Activated CD8-positive, alpha-beta T cell treated with anti-CD3 and anti-CD28 coated beads for 36 hours (primary cell): ENCODE data around the gene MRPL28. TPM values are rescaled to one million over a fixed set of nuclear protein-coding genes. Genes with fewer than 3 reads are reported as not detected.

ENCODE experiments used
- ATAC-seq: fragments of 200-7000 bp; cut with Tn5 transposase; one replicate; pipeline ENCODE4 v1.10.0; 2021; ENCODE audit warnings: mild to moderate bottlenecking, moderate library complexity
- CTCF ChIA-PET: fragments of 350-600 bp; sonication (Branson Sonifier 250); formaldehyde crosslinking; loops from one replicate; lab custom pipeline; 2021; ENCODE audit warnings: antibody characterized with exemption; lab: Charles Lee
- POLR2A ChIA-PET: fragments of 350-600 bp; sonication (Branson Sonifier 250); formaldehyde crosslinking; loops from one replicate; lab custom pipeline; 2021; ENCODE audit warnings: antibody characterized with exemption; lab: Charles Lee
- DNase-seq: peaks from one replicate; pipeline ENCODE4 v3.0.0-alpha.2; 2020
- H3K27ac Mint-ChIP-seq: one replicate; pipeline ENCODE4 v1.8.0; 2021; ENCODE audit warnings: mild to moderate bottlenecking, mixed read lengths
- H3K27me3 Mint-ChIP-seq: one replicate; pipeline ENCODE4 v1.8.0; 2021; ENCODE audit warnings: mixed read lengths
- H3K36me3 Mint-ChIP-seq: one replicate; pipeline ENCODE4 v1.8.0; 2021; ENCODE audit warnings: low read depth, mixed read lengths
- H3K4me1 Mint-ChIP-seq: one replicate; pipeline ENCODE4 v1.8.0; 2021; ENCODE audit warnings: low read depth, mixed read lengths
- H3K4me3 Mint-ChIP-seq: one replicate; pipeline ENCODE4 v1.8.0; 2021; ENCODE audit warnings: mild to moderate bottlenecking, moderate library complexity, mixed read lengths
- H3K9me3 Mint-ChIP-seq: one replicate; pipeline ENCODE4 v1.8.0; 2021; ENCODE audit warnings: mixed read lengths
- intact Hi-C: fragments of 100-400 bp; cut with micrococcal nuclease; formaldehyde crosslinking; loops from one replicate; pipeline ENCODE4 v1.10.0; 2022
- total RNA-seq, 2 experiments: library from RNA; stranded (reverse); gene quantifications; one replicate each; pipeline ENCODE4 v1.2.3, GENCODE V29; 2021
- TF ChIP-seq, protein P1 (sequence below): fragments of 200-600 bp; IDR thresholded peaks from one replicate; pipeline ENCODE4 v1.8.0; 2022; ENCODE audit warnings: antibody characterized with exemption, mild to moderate bottlenecking

The MRPL28 gene
- total RNA-seq, 2 experiments from 2014 or later = 95.0 to 98.2 TPM

DNA sequence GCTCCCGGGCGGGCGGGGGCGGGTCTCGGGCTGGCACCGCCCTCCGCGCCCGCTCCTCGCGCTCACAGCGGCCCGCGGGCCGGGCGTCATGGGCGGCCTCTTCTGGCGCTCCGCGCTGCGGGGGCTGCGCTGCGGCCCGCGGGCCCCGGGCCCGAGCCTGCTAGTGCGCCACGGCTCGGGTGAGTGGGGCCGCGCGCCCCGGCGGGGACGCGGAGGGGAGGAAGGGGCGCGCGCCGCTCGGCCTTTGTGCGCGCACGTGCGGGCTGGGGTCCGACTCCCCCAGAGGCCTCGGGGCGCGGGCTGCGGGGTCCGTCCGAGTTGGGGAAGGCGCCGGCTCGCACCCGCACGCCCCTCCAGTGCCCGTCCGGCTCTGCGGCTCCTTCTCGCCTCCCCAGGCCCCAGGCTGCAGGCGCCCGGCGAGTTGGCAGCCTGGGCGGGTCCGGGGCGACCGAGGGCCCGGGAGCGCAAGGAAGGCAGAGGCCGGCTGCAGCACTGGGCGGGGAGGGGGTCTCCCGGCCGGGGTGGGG, 26.9 kb upstream of the MRPL28 start, which contains the start of gene NME4:
NME4 (plus strand) TSS at position 65 of the 527 bp plus-strand sequence; CDS start at position 89, 24 bp downstream.
- peak; percentile 21 for DNase-seq
- H3K27ac Mint-ChIP-seq = peak within 1 kb of the TSS; percentile 66
- ChIA-PET POLR2A (interaction anchor here (0.5 kb wide), 1 partner anchor 130 kb away, joined by 3 read pairs; no protein-coding TSS in a partner anchor), CTCF (no interaction called here)
- peaks cover 2% of the 10 kb centered on the region for H3K36me3 Mint-ChIP-seq
- H3K4me1 Mint-ChIP-seq = peaks cover 27% of the 10 kb centered on the region
- intact Hi-C loops = loop anchor here (5.0 kb wide), 1 partner anchor 130 kb away; the partner anchor contains the start of gene CAPN15
- ATAC-seq = peak; percentile 13
- peaks cover 2% of the 10 kb centered on the region for H3K27me3 Mint-ChIP-seq
- H3K9me3 Mint-ChIP-seq = peaks cover under 1% of the 10 kb centered on the region
- TF ChIP-seq, protein P1, sequence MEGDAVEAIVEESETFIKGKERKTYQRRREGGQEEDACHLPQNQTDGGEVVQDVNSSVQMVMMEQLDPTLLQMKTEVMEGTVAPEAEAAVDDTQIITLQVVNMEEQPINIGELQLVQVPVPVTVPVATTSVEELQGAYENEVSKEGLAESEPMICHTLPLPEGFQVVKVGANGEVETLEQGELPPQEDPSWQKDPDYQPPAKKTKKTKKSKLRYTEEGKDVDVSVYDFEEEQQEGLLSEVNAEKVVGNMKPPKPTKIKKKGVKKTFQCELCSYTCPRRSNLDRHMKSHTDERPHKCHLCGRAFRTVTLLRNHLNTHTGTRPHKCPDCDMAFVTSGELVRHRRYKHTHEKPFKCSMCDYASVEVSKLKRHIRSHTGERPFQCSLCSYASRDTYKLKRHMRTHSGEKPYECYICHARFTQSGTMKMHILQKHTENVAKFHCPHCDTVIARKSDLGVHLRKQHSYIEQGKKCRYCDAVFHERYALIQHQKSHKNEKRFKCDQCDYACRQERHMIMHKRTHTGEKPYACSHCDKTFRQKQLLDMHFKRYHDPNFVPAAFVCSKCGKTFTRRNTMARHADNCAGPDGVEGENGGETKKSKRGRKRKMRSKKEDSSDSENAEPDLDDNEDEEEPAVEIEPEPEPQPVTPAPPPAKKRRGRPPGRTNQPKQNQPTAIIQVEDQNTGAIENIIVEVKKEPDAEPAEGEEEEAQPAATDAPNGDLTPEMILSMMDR = no peak
- peak within 1 kb of the TSS; percentile 74 for H3K4me3 Mint-ChIP-seq

DNA sequence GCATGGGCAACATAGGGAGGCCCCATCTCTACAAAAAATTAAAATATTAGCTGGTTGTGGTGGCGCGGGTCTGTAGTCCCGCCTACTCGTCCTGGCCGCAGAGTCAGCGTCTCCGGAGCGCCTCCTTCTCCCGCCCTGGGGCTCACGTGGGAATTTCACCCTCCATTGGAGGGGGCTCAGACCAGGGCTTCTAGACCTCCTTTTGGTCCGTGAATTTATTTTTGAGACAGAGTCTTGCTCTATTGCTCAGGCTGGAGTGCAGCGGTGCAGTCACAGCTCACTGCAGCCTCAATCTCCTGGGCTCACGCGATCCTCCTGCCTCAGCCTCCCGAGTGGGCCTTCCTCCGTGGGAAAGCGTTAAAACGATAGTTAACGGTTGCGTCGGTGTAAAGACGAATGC, 26.3 kb upstream of the MRPL28 start:
- Mint-ChIP-seq H3K27ac (peak overlapping the region; percentile 66), H3K4me1 (peaks cover 33% of the 10 kb centered on the region), H3K4me3 (peak overlapping the region; percentile 74), H3K36me3 (peaks cover 2% of the 10 kb centered on the region), H3K9me3 (peaks cover 6% of the 10 kb centered on the region), H3K27me3 (peaks cover 2% of the 10 kb centered on the region)
- intact Hi-C loops = loop anchor here (5.0 kb wide), 1 partner anchor 131 kb away; the partner anchor contains the start of gene CAPN15
- ChIA-PET POLR2A (interaction anchor here (0.5 kb wide), 1 partner anchor 130 kb away, joined by 3 read pairs; no protein-coding TSS in a partner anchor), CTCF (no interaction called here)
- ATAC-seq (no peak), DNase-seq (no peak)
- TF ChIP-seq, protein P1 = no peak

GRCh38 chr16:396199-396598, 25.9 kb upstream of the MRPL28 start:
- TF ChIP-seq, protein P1 = no peak
- DNase-seq (no peak), ATAC-seq (no peak)
- ChIA-PET CTCF (no interaction called here), POLR2A (no interaction called here)
- no peak overlapping the region for H3K27ac Mint-ChIP-seq
- H3K27me3 Mint-ChIP-seq = peaks cover 2% of the 10 kb centered on the region
- peaks cover 6% of the 10 kb centered on the region for H3K9me3 Mint-ChIP-seq
- peaks cover 2% of the 10 kb centered on the region for H3K36me3 Mint-ChIP-seq
- H3K4me1 Mint-ChIP-seq = peaks cover 34% of the 10 kb centered on the region
- intact Hi-C loops = loop anchor here (5.0 kb wide), 1 partner anchor 131 kb away; the partner anchor contains the start of gene CAPN15
- peak overlapping the region; percentile 74 for H3K4me3 Mint-ChIP-seq

- H3K36me3 Mint-ChIP-seq = no peaks in the 10 kb centered on the region
- no peak overlapping the region for H3K4me3 Mint-ChIP-seq
- ATAC-seq = no peak
- intact Hi-C loops = no loop called here
- TF ChIP-seq, protein P1 = no peak
- H3K27ac Mint-ChIP-seq = peak overlapping the region; percentile 63
- peaks cover 6% of the 10 kb centered on the region for H3K9me3 Mint-ChIP-seq
- ChIA-PET POLR2A (interaction anchor here (0.7 to 1.5 kb wide), 6 partner anchors 9 to 41 kb away, joined by 3 to 7 read pairs (median 3); partner anchors contain the start of genes DECR2 and RAB11FIP3), CTCF (interaction anchor here (0.6 to 1.8 kb wide), 9 partner anchors 9 to 244 kb away, joined by 3 to 9 read pairs (median 5); partner anchors contain the start of genes CAPN15, DECR2, METTL26 and RAB11FIP3)
- peaks cover 25% of the 10 kb centered on the region for H3K4me1 Mint-ChIP-seq
- H3K27me3 Mint-ChIP-seq = peaks cover 2% of the 10 kb centered on the region
- DNase-seq = peak; percentile 50
These were observed 22.2 kb upstream of the MRPL28 start for GRCh38 chr16:392450-393030.
